HAP-1 (cell line): ENCODE results near the gene DUSP2.
A peak's percentile ranks its signal among the peaks of the same experiment; 100 is the strongest.

ENCODE experiments used
- DNase-seq, 2 experiments: peaks; one replicate each; pipeline ENCODE4 v3.0.0-alpha.2; 2016 to 2020; ENCODE audit warnings: low spot score in 2 of 2
- H3K27me3 ChIP-seq: fragments of 250-450 bp; sonication (Bioruptor Pico); 2 replicates; pipeline ENCODE4 v1.5.1; 2020; ENCODE audit warnings: low read depth, mild to moderate bottlenecking, moderate library complexity
- H3K36me3 ChIP-seq: fragments of 250-450 bp; sonication (Bioruptor Pico); replicated peaks from 2 replicates; pipeline ENCODE4 v1.5.1; 2020; ENCODE audit warnings: mild to moderate bottlenecking
- H3K4me1 ChIP-seq: fragments of 250-450 bp; sonication (Bioruptor Pico); 2 replicates; pipeline ENCODE4 v1.5.1; 2020; ENCODE audit warnings: mild to moderate bottlenecking
- H3K4me3 ChIP-seq: fragments of 250-450 bp; sonication (Bioruptor Pico); 2 replicates; pipeline ENCODE4 v1.5.1; 2020; ENCODE audit warnings: mild to moderate bottlenecking, moderate library complexity
- H3K9me3 ChIP-seq: fragments of 250-450 bp; sonication (Bioruptor Pico); 2 replicates; pipeline ENCODE4 v1.5.1; 2020; ENCODE audit warnings: mild to moderate bottlenecking, moderate library complexity
- in situ Hi-C: fragments of 300-500 bp; cut with MboI; formaldehyde crosslinking; loops from 3 replicates; pipeline ENCODE4 v1.14.3; 2020; ENCODE audit warnings: low sequenced_read_pairs, inconsistent platforms, mixed read lengths

DUSP2 gene, protein sequence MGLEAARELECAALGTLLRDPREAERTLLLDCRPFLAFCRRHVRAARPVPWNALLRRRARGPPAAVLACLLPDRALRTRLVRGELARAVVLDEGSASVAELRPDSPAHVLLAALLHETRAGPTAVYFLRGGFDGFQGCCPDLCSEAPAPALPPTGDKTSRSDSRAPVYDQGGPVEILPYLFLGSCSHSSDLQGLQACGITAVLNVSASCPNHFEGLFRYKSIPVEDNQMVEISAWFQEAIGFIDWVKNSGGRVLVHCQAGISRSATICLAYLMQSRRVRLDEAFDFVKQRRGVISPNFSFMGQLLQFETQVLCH

DNA sequence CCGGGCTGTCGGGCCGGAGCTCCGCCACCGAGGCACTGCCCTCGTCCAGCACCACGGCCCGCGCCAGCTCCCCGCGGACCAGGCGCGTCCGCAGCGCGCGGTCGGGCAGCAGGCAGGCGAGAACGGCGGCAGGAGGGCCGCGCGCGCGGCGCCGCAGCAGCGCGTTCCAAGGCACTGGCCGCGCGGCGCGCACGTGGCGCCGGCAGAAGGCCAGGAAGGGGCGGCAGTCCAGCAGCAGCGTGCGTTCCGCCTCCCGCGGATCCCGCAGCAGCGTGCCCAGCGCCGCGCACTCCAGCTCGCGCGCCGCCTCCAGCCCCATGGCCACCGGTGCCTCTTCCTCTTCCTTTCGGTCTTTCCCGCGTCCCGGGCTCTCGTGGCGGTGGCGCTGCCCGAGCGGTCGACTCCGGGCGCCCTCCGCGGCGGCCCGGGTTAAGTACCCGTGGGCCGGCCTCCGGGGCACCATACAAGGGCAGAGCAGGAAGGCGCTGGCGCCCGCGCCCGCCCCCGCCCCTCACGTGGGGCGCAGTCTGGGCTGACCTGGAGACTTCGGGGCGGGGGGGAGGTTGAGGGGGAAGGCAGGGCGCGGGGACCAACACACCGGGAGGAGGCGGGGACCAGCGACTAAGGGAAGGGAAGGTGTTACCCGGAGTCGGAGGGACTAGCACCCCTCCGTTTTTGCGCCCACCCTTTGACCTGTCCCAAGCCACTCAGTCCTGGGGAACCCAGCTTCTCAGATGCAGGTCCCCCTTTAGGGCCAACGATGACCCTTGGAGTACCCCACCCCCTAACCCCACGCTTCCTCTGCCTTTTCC, at the start of gene DUSP2:
Gene DUSP2, minus strand, starts transcription at position 405 of the 812 bp plus-strand sequence. Its CDS starts 86 bp downstream, at position 319.
- H3K4me3 ChIP-seq: peak within 1 kb of the TSS; percentile 52
- peak; percentile 50 to 81 for DNase-seq
- no peaks in the 10 kb centered on the region for H3K9me3 ChIP-seq
- peaks cover 12% of the 10 kb centered on the region for H3K4me1 ChIP-seq
- in situ Hi-C loops: no loop called here
- no peaks in the 10 kb centered on the region for H3K27me3 ChIP-seq
- H3K36me3 ChIP-seq: peaks cover 13% of the 10 kb centered on the region; the same call in 1 of the 2 replicates

DNA sequence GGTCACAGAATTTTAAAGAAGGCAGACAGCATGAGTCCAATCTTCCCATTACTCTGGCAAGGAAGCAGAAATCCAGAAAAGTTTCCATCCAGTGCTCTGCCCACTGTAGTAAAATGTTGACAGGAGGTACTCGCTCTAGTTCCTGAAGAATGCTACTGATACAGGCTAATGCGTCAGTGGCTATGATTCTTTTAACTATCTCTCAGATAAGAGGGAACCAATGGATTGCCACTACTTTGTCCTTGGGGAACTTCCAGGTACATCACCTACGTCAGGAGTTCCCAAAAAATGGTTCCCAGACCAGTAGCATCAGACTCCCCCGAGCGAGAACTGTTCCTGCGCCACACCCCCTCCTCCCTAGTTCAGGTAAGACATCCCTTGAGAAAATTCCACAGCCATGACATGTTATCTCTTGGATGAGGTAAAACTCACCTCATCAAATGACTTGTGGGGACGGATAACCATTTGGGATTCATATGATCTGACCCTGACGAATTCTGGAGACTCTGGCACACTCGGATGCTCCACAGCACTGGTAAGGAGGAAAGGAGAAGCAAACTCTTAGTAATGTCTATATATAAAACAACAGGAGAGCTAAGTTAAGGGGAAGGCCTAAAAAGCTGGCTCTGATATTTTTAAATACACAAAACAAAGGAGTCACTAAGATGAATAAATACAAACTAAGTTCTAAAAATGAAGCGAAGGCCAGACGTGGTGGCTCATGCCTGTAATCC, 46.9 kb upstream of the DUSP2 start:
- in situ Hi-C loops: no loop called here
- H3K4me3 ChIP-seq: no peak overlapping the region
- no peaks in the 10 kb centered on the region for H3K4me1 ChIP-seq
- peaks cover 78% of the 10 kb centered on the region for H3K36me3 ChIP-seq
- H3K9me3 ChIP-seq: no peaks in the 10 kb centered on the region
- H3K27me3 ChIP-seq: no peaks in the 10 kb centered on the region
- no peak for DNase-seq

DNA sequence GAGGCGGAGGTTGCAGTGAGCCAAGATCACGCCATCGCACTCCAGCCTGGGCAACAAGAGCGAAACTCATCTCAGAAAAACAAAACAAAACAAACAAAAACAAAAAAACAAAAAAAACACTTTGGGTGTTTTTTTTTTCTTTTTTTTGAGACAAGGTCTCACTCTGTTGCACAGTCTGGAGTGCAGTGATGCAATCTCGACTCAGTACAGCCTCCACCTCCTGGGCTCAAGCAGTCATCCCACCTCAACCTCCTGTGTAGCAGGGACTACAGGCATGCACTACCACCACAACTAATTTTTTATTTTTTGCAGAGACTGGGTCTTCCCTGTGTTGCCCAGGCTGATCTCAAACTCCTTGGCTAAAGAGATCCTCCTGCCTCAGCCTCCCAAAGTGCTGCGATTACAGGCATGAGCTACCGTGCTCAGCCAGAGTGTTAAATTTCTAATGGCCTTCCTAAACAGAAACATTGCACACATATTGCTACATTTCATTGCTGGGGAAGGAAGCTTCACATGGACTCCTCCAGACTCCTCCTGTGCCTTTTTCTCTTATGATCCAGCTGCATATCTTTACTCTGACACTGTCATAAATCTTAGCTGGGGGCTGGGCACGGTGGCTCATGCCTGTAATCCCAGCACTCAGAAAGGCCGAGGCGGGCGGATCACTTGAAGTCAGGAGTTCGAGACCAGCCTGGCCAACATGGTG, 43.7 kb upstream of the DUSP2 start:
- peaks cover 94% of the 10 kb centered on the region for H3K36me3 ChIP-seq
- H3K4me1 ChIP-seq: no peaks in the 10 kb centered on the region
- no peaks in the 10 kb centered on the region for H3K27me3 ChIP-seq
- H3K4me3 ChIP-seq: no peak overlapping the region
- in situ Hi-C loops: no loop called here
- DNase-seq: no peak
- no peaks in the 10 kb centered on the region for H3K9me3 ChIP-seq

DNA sequence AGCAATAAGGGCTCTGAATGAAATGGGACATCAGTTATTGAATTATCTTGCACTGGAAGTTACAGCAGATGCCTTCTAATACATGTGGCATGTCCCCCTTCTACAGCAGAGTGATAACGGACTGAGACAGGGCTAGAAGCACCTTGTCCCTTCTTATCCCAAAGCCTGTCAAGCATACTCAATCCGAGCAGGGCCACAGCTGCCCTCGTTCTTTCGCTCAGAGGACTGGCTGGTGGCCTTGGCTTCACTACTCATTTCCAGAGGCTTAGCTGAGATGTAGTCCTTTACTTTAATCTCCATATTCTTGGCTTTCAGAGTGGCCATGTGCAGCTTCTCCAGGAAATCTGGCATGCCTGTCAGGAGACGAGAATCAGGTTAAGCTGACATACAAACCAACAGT, 41.3 kb upstream of the DUSP2 start:
- in situ Hi-C loops: no loop called here
- no peaks in the 10 kb centered on the region for H3K27me3 ChIP-seq
- H3K4me3 ChIP-seq: no peak overlapping the region
- no peak for DNase-seq
- no peaks in the 10 kb centered on the region for H3K4me1 ChIP-seq
- no peaks in the 10 kb centered on the region for H3K9me3 ChIP-seq
- peaks cover 71% of the 10 kb centered on the region for H3K36me3 ChIP-seq

DNA sequence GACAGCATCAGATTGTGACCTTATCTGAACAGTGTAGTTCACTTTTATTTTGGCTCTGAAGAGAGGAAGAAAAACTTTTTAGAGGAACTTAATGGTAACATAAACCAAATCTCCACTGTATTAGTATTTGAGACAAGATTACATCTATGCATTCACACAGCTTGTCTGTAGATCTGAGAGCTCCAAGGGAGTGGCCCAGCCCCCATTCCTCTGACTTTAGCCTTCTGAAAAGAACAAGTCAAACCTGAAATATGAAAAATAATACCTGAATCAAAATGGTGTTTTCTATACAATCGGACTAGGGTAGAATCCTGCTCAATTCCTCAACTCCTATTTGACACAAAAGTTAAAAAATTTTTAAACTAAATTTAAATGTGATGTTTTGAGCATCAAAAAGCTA, 40.3 kb upstream of the DUSP2 start:
- no peak for DNase-seq
- H3K36me3 ChIP-seq: peaks cover 60% of the 10 kb centered on the region
- H3K9me3 ChIP-seq: no peaks in the 10 kb centered on the region
- in situ Hi-C loops: no loop called here
- no peaks in the 10 kb centered on the region for H3K27me3 ChIP-seq
- no peak overlapping the region for H3K4me3 ChIP-seq
- no peaks in the 10 kb centered on the region for H3K4me1 ChIP-seq

DNA sequence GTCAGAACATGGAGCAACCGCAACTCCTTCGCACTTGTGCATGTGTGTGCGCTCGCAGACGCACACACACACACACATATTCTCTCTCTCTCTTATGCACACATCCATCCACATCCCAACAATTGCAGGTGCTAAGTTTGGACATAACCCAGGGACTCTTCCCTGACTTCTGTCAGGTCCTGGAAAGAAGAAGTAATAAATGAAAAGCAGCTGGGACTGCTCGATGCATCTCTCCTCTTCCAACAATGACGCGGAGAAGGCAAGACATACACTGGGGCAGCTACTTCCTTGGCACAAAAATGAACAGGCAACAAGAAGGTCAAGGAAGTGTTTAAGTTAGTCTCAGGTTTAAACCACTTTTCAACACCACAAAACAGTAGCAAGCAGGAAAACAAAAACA, 39.7 kb upstream of the DUSP2 start:
- Histone ChIP-seq H3K9me3 (no peaks in the 10 kb centered on the region), H3K36me3 (peaks cover 55% of the 10 kb centered on the region), H3K4me3 (no peak overlapping the region), H3K4me1 (no peaks in the 10 kb centered on the region), H3K27me3 (no peaks in the 10 kb centered on the region)
- in situ Hi-C loops: no loop called here
- no peak for DNase-seq

DNA sequence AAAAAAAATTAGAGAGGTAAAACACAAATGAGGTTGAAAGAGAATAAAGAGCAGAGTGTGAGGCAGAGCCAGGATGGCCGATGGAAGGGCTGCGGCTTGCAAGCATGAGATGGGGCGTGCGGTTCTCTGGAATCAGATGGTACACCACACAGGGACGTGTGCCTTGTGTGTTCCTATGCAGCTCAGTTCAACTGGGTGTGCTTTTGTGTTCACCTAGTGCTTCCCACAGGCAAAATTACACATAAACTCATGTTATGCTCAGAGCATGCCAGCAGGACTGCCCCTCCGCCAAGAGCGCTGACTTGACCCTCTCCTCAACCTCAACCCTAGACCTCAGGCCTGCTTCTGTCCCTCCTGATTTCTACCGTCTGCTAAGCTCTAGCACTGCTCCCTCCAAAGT, 38.9 kb upstream of the DUSP2 start:
- DNase-seq: no peak
- Histone ChIP-seq H3K9me3 (no peaks in the 10 kb centered on the region), H3K36me3 (peaks cover 48% of the 10 kb centered on the region), H3K4me3 (no peak overlapping the region), H3K4me1 (no peaks in the 10 kb centered on the region), H3K27me3 (no peaks in the 10 kb centered on the region)
- in situ Hi-C loops: no loop called here

DNA sequence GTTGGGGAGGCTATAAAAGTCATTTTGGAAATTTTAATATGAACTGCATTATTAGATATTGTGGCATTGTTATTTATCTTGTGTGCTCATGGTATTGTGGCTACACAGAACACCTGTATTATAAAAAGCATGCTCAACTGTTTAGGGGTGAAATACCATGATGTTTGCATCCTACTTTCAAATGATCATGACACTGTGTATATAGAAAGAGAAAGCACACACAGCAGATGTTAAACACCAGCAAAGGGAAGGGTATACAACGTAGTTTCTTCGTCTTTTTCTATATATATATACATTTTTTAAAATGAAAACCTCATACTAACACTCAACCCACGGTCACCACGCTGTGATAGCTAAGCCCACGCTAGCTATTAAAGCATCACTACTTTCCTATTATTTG, 36.3 kb upstream of the DUSP2 start:
- Histone ChIP-seq H3K9me3 (no peaks in the 10 kb centered on the region), H3K36me3 (peaks cover 27% of the 10 kb centered on the region), H3K4me3 (no peak overlapping the region), H3K27me3 (no peaks in the 10 kb centered on the region), H3K4me1 (no peaks in the 10 kb centered on the region)
- in situ Hi-C loops: no loop called here
- DNase-seq: no peak

DNA sequence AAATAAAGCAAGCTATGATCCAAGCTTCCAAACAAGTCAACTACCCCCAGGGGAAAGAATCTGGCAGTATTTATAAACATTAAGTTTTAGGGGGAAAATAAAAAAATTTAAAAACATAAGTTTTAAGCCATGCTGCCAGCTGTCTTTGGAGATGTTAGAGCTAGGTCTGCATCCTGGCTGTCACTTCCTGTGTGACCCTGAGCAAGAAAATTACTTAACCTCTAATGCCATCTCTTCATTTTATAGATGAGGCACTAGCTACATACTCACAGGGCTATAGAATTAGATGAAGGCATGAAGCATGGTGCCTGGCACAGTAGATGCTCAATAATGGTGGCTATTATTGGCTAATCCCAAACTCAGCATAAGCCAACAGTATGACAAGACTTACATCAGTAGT, 35.3 kb upstream of the DUSP2 start:
- DNase-seq: no peak
- H3K4me1 ChIP-seq: no peaks in the 10 kb centered on the region
- in situ Hi-C loops: no loop called here
- H3K9me3 ChIP-seq: no peaks in the 10 kb centered on the region
- no peaks in the 10 kb centered on the region for H3K27me3 ChIP-seq
- H3K36me3 ChIP-seq: peaks cover 16% of the 10 kb centered on the region
- no peak overlapping the region for H3K4me3 ChIP-seq

DNA sequence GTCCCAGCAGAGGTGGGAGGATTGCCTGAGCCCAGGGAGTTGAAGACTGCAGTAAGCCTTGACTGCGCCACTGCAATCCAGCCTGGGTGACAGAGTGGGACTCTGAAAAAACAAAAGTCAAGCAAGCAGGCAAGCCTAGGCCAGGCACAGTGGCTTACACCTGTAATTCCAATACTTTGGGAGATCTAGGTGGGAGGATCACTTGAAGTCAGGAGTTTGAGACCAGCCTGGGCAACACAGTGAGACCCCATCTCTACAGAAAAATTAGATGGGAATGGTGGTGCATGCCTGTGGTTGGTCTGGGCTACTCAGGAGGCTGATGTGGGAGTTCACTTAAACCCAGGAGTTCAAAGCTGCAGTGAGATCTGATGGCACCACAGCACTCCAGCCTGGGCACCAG, 34.8 kb upstream of the DUSP2 start:
- in situ Hi-C loops: no loop called here
- no peak overlapping the region for H3K4me3 ChIP-seq
- peaks cover 11% of the 10 kb centered on the region for H3K36me3 ChIP-seq
- no peak for DNase-seq
- no peaks in the 10 kb centered on the region for H3K27me3 ChIP-seq
- no peaks in the 10 kb centered on the region for H3K9me3 ChIP-seq
- H3K4me1 ChIP-seq: no peaks in the 10 kb centered on the region

DNA sequence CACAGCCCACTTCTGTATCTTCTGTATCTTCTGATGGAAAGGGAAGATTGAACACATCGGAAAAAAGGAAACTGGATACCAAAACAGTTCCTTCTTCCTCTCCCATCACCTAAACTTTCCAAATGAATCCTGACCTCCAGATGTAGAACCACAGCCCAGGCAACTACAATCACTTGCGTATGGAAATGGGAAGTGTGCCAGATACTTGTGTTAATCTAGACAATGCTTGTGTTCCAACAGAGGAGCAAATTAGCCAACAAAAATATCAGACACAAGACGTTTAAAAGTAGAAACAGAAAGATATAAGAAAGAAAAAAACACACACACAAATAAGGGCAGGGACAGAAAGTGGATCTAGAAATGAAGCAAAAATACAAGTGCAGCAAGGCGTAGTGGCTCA, 31.4 kb upstream of the DUSP2 start:
- in situ Hi-C loops: no loop called here

DNA sequence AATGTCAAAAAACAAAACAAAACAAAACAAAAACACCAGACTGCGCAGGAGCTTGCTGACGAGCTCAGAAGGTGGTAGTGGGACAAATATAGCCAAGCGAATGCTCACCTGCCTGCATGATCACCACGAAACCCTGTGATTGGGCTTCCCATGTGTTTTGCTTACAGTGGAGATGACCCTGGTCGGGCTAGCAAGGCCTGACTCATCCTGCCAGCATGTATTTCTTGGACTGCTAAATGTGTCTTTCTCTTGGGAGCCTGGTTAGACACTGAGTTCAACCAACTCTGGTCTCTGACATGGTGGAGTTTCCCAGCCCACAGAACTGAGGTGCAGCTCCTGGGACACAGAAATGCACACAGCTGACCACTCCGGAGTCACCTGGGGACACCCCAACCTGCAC, 30.7 kb upstream of the DUSP2 start:
- in situ Hi-C loops: no loop called here
- Histone ChIP-seq H3K36me3 (no peaks in the 10 kb centered on the region), H3K4me1 (no peaks in the 10 kb centered on the region), H3K9me3 (no peaks in the 10 kb centered on the region; the same call in 1 of the 2 replicates), H3K4me3 (no peak overlapping the region), H3K27me3 (no peaks in the 10 kb centered on the region)
- no peak for DNase-seq

More for the DNA sequence above, 31.4 kb upstream of the DUSP2 start:
- Histone ChIP-seq H3K27me3 (no peaks in the 10 kb centered on the region), H3K4me1 (no peaks in the 10 kb centered on the region), H3K9me3 (no peaks in the 10 kb centered on the region; the same call in 1 of the 2 replicates), H3K4me3 (no peak overlapping the region), H3K36me3 (no peaks in the 10 kb centered on the region)
- no peak for DNase-seq
